ENCODE measurements around the gene CAPN10.

DNA sequence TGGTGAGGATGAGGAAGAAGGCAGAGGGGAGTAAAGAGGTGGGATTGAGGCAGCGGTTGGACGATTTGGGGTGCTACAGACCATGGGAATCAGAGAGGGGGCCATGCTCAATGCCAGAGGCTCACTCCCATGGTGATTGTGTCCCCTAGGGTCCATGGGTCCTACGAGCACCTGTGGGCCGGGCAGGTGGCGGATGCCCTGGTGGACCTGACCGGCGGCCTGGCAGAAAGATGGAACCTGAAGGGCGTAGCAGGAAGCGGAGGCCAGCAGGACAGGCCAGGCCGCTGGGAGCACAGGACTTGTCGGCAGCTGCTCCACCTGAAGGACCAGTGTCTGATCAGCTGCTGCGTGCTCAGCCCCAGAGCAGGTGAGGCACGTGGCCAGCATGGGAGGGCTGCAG, 5.2 kb downstream of the CAPN10 start:
- no peak for TF ChIP-seq ZNF302 (CRISPR knock-in tag; IDR thresholded peaks at IDR 0.05)
- TF ChIP-seq POLR2AphosphoS2 (conservative IDR thresholded peaks at IDR 0.05; ENCODE audit: low read length): no peak
- TF ChIP-seq, protein P1, sequence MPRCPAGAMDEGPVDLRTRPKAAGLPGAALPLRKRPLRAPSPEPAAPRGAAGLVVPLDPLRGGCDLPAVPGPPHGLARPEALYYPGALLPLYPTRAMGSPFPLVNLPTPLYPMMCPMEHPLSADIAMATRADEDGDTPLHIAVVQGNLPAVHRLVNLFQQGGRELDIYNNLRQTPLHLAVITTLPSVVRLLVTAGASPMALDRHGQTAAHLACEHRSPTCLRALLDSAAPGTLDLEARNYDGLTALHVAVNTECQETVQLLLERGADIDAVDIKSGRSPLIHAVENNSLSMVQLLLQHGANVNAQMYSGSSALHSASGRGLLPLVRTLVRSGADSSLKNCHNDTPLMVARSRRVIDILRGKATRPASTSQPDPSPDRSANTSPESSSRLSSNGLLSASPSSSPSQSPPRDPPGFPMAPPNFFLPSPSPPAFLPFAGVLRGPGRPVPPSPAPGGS (IDR thresholded peaks at IDR 0.05): no peak
- TF ChIP-seq MAX (IDR thresholded peaks at IDR 0.05): no peak
- TF ChIP-seq, protein P2, sequence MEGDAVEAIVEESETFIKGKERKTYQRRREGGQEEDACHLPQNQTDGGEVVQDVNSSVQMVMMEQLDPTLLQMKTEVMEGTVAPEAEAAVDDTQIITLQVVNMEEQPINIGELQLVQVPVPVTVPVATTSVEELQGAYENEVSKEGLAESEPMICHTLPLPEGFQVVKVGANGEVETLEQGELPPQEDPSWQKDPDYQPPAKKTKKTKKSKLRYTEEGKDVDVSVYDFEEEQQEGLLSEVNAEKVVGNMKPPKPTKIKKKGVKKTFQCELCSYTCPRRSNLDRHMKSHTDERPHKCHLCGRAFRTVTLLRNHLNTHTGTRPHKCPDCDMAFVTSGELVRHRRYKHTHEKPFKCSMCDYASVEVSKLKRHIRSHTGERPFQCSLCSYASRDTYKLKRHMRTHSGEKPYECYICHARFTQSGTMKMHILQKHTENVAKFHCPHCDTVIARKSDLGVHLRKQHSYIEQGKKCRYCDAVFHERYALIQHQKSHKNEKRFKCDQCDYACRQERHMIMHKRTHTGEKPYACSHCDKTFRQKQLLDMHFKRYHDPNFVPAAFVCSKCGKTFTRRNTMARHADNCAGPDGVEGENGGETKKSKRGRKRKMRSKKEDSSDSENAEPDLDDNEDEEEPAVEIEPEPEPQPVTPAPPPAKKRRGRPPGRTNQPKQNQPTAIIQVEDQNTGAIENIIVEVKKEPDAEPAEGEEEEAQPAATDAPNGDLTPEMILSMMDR (IDR thresholded peaks at IDR 0.05): no peak
- TF ChIP-seq EP300 (IDR thresholded peaks at IDR 0.05): no peak
- TF ChIP-seq PHF8 (IDR thresholded peaks at IDR 0.05; ENCODE audit: borderline replicate concordance, low read depth): no peak
- TF ChIP-seq MYC (IDR thresholded peaks at IDR 0.05; ENCODE audit: borderline replicate concordance, low read length): no peak
- TF ChIP-seq FOSB (CRISPR knock-in tag; IDR thresholded peaks at IDR 0.05): no peak
- TF ChIP-seq, protein P3, sequence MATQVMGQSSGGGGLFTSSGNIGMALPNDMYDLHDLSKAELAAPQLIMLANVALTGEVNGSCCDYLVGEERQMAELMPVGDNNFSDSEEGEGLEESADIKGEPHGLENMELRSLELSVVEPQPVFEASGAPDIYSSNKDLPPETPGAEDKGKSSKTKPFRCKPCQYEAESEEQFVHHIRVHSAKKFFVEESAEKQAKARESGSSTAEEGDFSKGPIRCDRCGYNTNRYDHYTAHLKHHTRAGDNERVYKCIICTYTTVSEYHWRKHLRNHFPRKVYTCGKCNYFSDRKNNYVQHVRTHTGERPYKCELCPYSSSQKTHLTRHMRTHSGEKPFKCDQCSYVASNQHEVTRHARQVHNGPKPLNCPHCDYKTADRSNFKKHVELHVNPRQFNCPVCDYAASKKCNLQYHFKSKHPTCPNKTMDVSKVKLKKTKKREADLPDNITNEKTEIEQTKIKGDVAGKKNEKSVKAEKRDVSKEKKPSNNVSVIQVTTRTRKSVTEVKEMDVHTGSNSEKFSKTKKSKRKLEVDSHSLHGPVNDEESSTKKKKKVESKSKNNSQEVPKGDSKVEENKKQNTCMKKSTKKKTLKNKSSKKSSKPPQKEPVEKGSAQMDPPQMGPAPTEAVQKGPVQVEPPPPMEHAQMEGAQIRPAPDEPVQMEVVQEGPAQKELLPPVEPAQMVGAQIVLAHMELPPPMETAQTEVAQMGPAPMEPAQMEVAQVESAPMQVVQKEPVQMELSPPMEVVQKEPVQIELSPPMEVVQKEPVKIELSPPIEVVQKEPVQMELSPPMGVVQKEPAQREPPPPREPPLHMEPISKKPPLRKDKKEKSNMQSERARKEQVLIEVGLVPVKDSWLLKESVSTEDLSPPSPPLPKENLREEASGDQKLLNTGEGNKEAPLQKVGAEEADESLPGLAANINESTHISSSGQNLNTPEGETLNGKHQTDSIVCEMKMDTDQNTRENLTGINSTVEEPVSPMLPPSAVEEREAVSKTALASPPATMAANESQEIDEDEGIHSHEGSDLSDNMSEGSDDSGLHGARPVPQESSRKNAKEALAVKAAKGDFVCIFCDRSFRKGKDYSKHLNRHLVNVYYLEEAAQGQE (IDR thresholded peaks at IDR 0.05): no peak
- TF ChIP-seq, protein P4, sequence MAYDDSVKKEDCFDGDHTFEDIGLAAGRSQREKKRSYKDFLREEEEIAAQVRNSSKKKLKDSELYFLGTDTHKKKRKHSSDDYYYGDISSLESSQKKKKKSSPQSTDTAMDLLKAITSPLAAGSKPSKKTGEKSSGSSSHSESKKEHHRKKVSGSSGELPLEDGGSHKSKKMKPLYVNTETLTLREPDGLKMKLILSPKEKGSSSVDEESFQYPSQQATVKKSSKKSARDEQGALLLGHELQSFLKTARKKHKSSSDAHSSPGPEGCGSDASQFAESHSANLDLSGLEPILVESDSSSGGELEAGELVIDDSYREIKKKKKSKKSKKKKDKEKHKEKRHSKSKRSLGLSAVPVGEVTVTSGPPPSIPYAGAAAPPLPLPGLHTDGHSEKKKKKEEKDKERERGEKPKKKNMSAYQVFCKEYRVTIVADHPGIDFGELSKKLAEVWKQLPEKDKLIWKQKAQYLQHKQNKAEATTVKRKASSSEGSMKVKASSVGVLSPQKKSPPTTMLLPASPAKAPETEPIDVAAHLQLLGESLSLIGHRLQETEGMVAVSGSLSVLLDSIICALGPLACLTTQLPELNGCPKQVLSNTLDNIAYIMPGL (CRISPR knock-in tag; IDR thresholded peaks at IDR 0.05; ENCODE audit: borderline replicate concordance): no peak
- no peak for TF ChIP-seq USF2 (IDR thresholded peaks at IDR 0.05)
